K562 (cell line): Measurements from ENCODE around the gene IDH3G. TPM values are rescaled to one million over a fixed set of nuclear protein-coding genes. Genes with fewer than 3 reads are reported as not detected.

Experiments
- ATAC-seq: fragments of 200-7000 bp; cut with Tn5 transposase; 3 replicates; pipeline ENCODE4 v1.9.1; 2020; ENCODE audit warnings: moderate library complexity
- BruUV-seq: library from RNA; stranded (reverse); fragments of 400-500 nt; replicated peaks from 2 replicates; lab custom pipeline; 2021; lab: Mats Ljungman, UMichigan
- CTCF ChIA-PET: fragments of 300-600 bp; formaldehyde crosslinking; extraction: SDS; loops from one replicate; lab custom pipeline; 2021; ENCODE audit warnings: low intra/inter-chr PET ratio; lab: Yijun Ruan, JAX
- POLR2A ChIA-PET: fragments of 300-600, 350-650 bp; sonication (Branson Sonifier 250); formaldehyde crosslinking; extraction: SDS; loops from one replicate; lab custom pipeline; 2021; ENCODE audit warnings: antibody characterized with exemption, inconsistent platforms; lab: Yijun Ruan, JAX
- DNase-seq, 4 experiments: peaks; one replicate each; pipeline versions ENCODE4 v3.0.0 to v3.0.0-alpha.2; 2011 to 2018; ENCODE audit warnings: low spot score in 3 of 4, mixed read lengths in 3 of 4; ENCODE audit errors: extremely low read depth in 1 of 4
- FAIRE-seq: peaks from 2 replicates; lab custom pipeline; 2011; peaks lifted over from hg19 to GRCh38; lab: Jason Lieb, UNC
- H2AFZ ChIP-seq: 2 replicates; pipeline ENCODE4 v1.6.0; 2011; ENCODE audit warnings: low read depth, low read length, control low read depth, inconsistent platforms
- H3K27ac ChIP-seq: fragments of 200-600 bp; 3 replicates; pipeline ENCODE4 v1.8.0; 2011; ENCODE audit warnings: low read depth, mild to moderate bottlenecking, control low read depth, inconsistent platforms, low read length, moderate library complexity, mixed read lengths; ENCODE audit errors: extremely low read depth
- H3K27me3 ChIP-seq, 2 experiments: fragments of 300-600 bp in 1 of 2; 2 replicates in 1 of 2; 3 replicates in 1 of 2; pipeline versions ENCODE4 v1.6.0 to v1.8.0; 2011; ENCODE audit warnings: inconsistent platforms in 2 of 2, low read length in 2 of 2, mild to moderate bottlenecking in 1 of 2, mixed read lengths in 1 of 2, moderate library complexity in 1 of 2; ENCODE audit not compliant: control insufficient read depth in 2 of 2, insufficient read depth in 2 of 2
- H3K36me3 ChIP-seq: fragments of 300-600 bp; 3 replicates; pipeline ENCODE4 v1.8.0; 2011; ENCODE audit warnings: mild to moderate bottlenecking, low read length, inconsistent platforms; ENCODE audit not compliant: control insufficient read depth, insufficient read depth
- H3K4me1 ChIP-seq, 2 experiments: fragments of 200-600 bp in 1 of 2; replicated peaks in 1 of 2; 2 replicates in 1 of 2; 3 replicates in 1 of 2; pipeline versions ENCODE4 v1.5.1 to v1.8.0; 2011; ENCODE audit warnings: inconsistent platforms in 2 of 2, low read length in 2 of 2, mild to moderate bottlenecking in 1 of 2, mixed read lengths in 1 of 2, moderate library complexity in 1 of 2; ENCODE audit not compliant: control insufficient read depth in 2 of 2, insufficient read depth in 2 of 2
- H3K4me2 ChIP-seq: 2 replicates; pipeline ENCODE4 v1.6.1; 2011; ENCODE audit warnings: low read length, control low read depth, inconsistent platforms, mixed read lengths; ENCODE audit not compliant: insufficient read depth
- H3K4me3 ChIP-seq: fragments of 200-600 bp; sonication (generic), shearing (Covaris generic); 2 replicates; pipeline ENCODE4 v1.5.1; 2016; ENCODE audit warnings: control low read depth, inconsistent platforms
- H3K79me2 ChIP-seq: fragments of 200-600 bp; 3 replicates; pipeline ENCODE4 v1.8.0; 2011; ENCODE audit warnings: low read length, inconsistent platforms; ENCODE audit not compliant: control insufficient read depth, insufficient read depth
- H3K9ac ChIP-seq, 2 experiments: 2 replicates each; pipeline versions ENCODE4 v1.6.0 to v1.6.1; 2011; ENCODE audit warnings: low read depth in 2 of 2, low read length in 2 of 2, control low read depth in 1 of 2, inconsistent platforms in 1 of 2, mild to moderate bottlenecking in 1 of 2, mixed read lengths in 1 of 2; ENCODE audit not compliant: insufficient read depth in 1 of 2
- H3K9me1 ChIP-seq: one replicate; pipeline ENCODE4 v1.6.0; 2011; ENCODE audit warnings: inconsistent platforms, mild to moderate bottlenecking, low read length, moderate library complexity; ENCODE audit not compliant: control insufficient read depth, insufficient read depth
- H3K9me3 ChIP-seq: replicated peaks from 2 replicates; pipeline ENCODE4 v1.5.1; 2011; ENCODE audit warnings: low read depth, low read length, inconsistent platforms; ENCODE audit not compliant: control insufficient read depth, insufficient read depth
- H4K20me1 ChIP-seq: replicated peaks from 2 replicates; pipeline ENCODE4 v1.6.1; 2011; ENCODE audit warnings: low read length, inconsistent platforms, mixed read lengths; ENCODE audit not compliant: control insufficient read depth, insufficient read depth
- ASH1L ChIP-seq: fragments of 450-650 bp; IDR thresholded peaks from 2 replicates; pipeline ENCODE4 v1.6.1; 2018; ENCODE audit warnings: borderline replicate concordance, mild to moderate bottlenecking, low read depth; ENCODE audit not compliant: partially characterized antibody
- CAMTA2 ChIP-seq: fragments of 250-450 bp; sonication (Bioruptor Pico); conservative IDR thresholded peaks from 2 replicates; pipeline ENCODE4 v1.5.1; 2022
- CHD2 ChIP-seq: IDR thresholded peaks from 2 replicates; pipeline ENCODE4 v1.6.1; 2011; ENCODE audit warnings: low read depth, low read length
- ESRRA ChIP-seq: fragments of 450-650 bp; IDR thresholded peaks from 2 replicates; pipeline ENCODE4 v1.6.1; 2014; ENCODE audit warnings: low read depth, mild to moderate bottlenecking, moderate library complexity, borderline replicate concordance
- HNRNPH1 ChIP-seq: fragments of 200-400 bp; formaldehyde crosslinking; optimal IDR thresholded peaks from 2 replicates; pipeline ENCODE3; 2017; ENCODE audit warnings: low read depth, mild to moderate bottlenecking, low read length, moderate library complexity
- MCM5 ChIP-seq: fragments of 450-650 bp; IDR thresholded peaks from 2 replicates; pipeline ENCODE4 v1.6.1; 2016; ENCODE audit warnings: low read depth
- NCOA2 ChIP-seq, 2 experiments: fragments of 450-650 bp; IDR thresholded peaks; 2 replicates each; pipeline ENCODE4 v1.6.1; 2018; ENCODE audit warnings: mild to moderate bottlenecking in 2 of 2, moderate library complexity in 1 of 2; ENCODE audit not compliant: partially characterized antibody in 2 of 2
- SPI1 ChIP-seq: IDR thresholded peaks from 2 replicates; pipeline ENCODE4 v1.6.1; 2011; ENCODE audit warnings: low read depth, low read length, control low read depth, borderline replicate concordance
- YY1 ChIP-seq, 3 experiments: IDR thresholded peaks; 2 replicates each; pipeline ENCODE4 v1.6.1; 2011; ENCODE audit warnings: low read length in 2 of 3, mild to moderate bottlenecking in 2 of 3, moderate library complexity in 2 of 3, borderline replicate concordance in 1 of 3, control low read depth in 1 of 3, low read depth in 1 of 3; ENCODE audit not compliant: insufficient read depth in 3 of 3, insufficient replicate concordance in 2 of 3, control insufficient read depth in 1 of 3, insufficient read length in 1 of 3; ENCODE audit errors: extremely low read depth in 1 of 3
- WGBS: fragments of 100-300 bp; shearing (Covaris generic); methylation state at CpG from one replicate; pipeline ENCODE4 v1.1.6; 2016; ENCODE audit warnings: low coverage, mixed read lengths; ENCODE audit not compliant: insufficient coverage; ENCODE audit errors: missing lambda C conversion rate; 5-methylcytosine and 5-hydroxymethylcytosine counted together
- in situ Hi-C: fragments of 300-500 bp; cut with MboI; formaldehyde crosslinking; loops from 4 replicates; pipeline ENCODE4 v1.15.0; 2018; ENCODE audit warnings: inconsistent platforms, mixed read lengths
- intact Hi-C: fragments of 100-400 bp; cut with micrococcal nuclease; formaldehyde crosslinking; loops from 2 replicates; pipeline ENCODE4 v1.14.2; 2022
- polyA plus RNA-seq, 8 experiments: library from polyadenylated mRNA; depleted of rRNA in 4 of 8; stranded (reverse) in 5 of 8; unstranded in 3 of 8; fragments of >200 nt; fragmentation: Nextera tagmentation in 2 of 8; fragmentation: Illumina TruSeq in 1 of 8; extraction: Ambion mirVana in 2 of 8; extraction: Trizol in 1 of 8; gene quantifications; 2 replicates each; pipeline versions ENCODE4 v1.2.1 to v1.2.3, GENCODE V29; 2011 to 2014; ENCODE audit warnings: inconsistent platforms in 1 of 8, missing spikeins in 1 of 8
- total RNA-seq, 7 experiments: library from RNA; depleted of rRNA in 6 of 7; stranded (reverse); fragments of >200 nt in 6 of 7; fragmentation: Illumina TruSeq in 2 of 7; extraction: Trizol in 2 of 7; gene quantifications; 2 replicates each; pipeline versions ENCODE4 v1.2.1 to v1.2.3, GENCODE V29; 2011 to 2021; ENCODE audit warnings: low replicate concordance in 1 of 7
- TF ChIP-seq, protein P1 (sequence below): fragments of 250-450 bp; sonication (Bioruptor Pico); IDR thresholded peaks from 2 replicates; pipeline ENCODE4 v1.5.0; 2020; ENCODE audit warnings: mild to moderate bottlenecking

IDH3G gene
- total and polyA plus RNA-seq, 9 of the 15 experiments (the other 6 are each of a cell fraction or from before 2014, with no cell fraction given): 24.3 to 72.5 (median 37.9) TPM

DNA sequence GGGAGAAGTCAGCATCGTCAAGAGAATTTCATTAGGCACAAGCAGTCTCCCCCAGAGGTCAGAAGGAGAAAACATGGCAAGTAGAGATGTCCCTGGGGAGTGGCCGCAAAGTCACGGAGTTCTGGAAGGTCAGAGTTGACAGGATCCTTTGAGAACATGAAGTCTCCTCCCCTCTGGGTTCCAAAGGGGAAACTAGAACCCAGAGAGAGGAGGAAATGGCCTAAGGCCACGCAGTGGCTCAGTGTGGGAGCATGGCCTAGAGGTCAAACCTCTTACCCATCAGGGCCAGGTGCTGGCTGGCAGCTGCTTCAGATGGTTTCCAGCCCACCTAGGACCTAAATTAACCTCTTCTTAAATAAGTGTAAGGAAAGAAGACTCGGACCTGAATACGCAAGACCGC lies 884 bp downstream of the IDH3G start (continued):
- TF ChIP-seq YY1 (IDR thresholded peaks at IDR 0.05; ENCODE audit: borderline replicate concordance in 1 of 3, control insufficient read depth in 1 of 3, extremely low read depth in 1 of 3, insufficient read depth in 3 of 3, insufficient read length in 1 of 3, insufficient replicate concordance in 2 of 3, low read depth in 1 of 3, low read length in 2 of 3) (peak in 1 of 3 experiments; percentile 32), MCM5 (no peak), HNRNPH1 (no peak), CAMTA2 (CRISPR knock-in tag) (no peak), ESRRA (peak; percentile 56; the same call in 1 of the 2 replicates)

DNA sequence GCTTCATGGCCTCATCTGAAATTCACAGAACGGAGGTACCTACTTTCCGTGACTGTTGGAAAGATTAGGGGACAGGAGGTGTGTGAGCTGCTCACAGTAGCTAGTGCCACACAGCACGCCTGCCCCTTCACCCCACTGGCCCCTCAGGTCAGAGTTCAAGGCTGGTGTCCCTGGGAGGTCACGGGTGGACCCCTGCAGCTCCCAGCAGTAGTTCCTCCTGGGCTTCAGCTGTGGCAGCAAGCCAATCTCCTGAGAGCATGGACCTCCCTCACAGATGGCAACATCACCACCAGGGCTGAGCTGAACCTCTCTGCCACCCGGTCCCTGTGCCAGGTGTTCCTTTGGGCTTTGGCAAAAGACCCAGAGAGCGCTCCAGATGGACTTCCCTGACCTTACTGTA lies 1.8 kb downstream of the IDH3G start:
- Histone ChIP-seq H3K36me3 (peaks cover 65% of the 10 kb centered on the region; the same call in 2 of the 3 replicates), H3K4me2 (peak overlapping the region; percentile 90), H3K9me1 (peaks cover 3% of the 10 kb centered on the region), H3K9me3 (no peaks in the 10 kb centered on the region), H4K20me1 (no peaks in the 10 kb centered on the region; the same call in 1 of the 2 replicates), H3K27me3 (no peaks in the 10 kb centered on the region), H3K4me3 (no peak overlapping the region; the same call in 1 of the 2 replicates), H3K9ac (peak overlapping the region in 1 of 2 experiments; percentile 100; a peak in 2 of 4 replicates), H3K27ac (peak overlapping the region; percentile 96; the same call in 1 of the 3 replicates), H3K79me2 (peaks cover 61% of the 10 kb centered on the region), H3K4me1 (peaks cover 33 to 61% of the 10 kb centered on the region in 2 experiments), H2AFZ (no peak overlapping the region)
- FAIRE-seq (no peak), ATAC-seq (no peak), DNase-seq (no peak)
- CTCF ChIA-PET: no interaction called here
- POLR2A ChIA-PET: interaction anchor here (0.6 to 0.8 kb wide), 2 partner anchors 12 to 849 kb away, joined by 3 to 4 read pairs; no protein-coding TSS in a partner anchor
- 93% methylated on average over 3 of the region's 6 CpGs for WGBS
- TF ChIP-seq, protein P1, sequence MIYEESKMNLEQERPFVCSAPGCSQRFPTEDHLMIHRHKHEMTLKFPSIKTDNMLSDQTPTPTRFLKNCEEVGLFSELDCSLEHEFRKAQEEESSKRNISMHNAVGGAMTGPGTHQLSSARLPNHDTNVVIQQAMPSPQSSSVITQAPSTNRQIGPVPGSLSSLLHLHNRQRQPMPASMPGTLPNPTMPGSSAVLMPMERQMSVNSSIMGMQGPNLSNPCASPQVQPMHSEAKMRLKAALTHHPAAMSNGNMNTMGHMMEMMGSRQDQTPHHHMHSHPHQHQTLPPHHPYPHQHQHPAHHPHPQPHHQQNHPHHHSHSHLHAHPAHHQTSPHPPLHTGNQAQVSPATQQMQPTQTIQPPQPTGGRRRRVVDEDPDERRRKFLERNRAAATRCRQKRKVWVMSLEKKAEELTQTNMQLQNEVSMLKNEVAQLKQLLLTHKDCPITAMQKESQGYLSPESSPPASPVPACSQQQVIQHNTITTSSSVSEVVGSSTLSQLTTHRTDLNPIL (CRISPR knock-in tag): no peak
- TF ChIP-seq ASH1L: no peak
- TF ChIP-seq NCOA2 (IDR thresholded peaks at IDR 0.05; ENCODE audit: partially characterized antibody in 2 of 2): no peak
- no peak for TF ChIP-seq SPI1
- TF ChIP-seq CHD2: no peak
- intact Hi-C loops: no loop called here
- in situ Hi-C loops: no loop called here
- no TSS peak for BruUV-seq
